PC-9 (cell line): Measurements from ENCODE around the gene USP49. TPM values are rescaled to one million over a fixed set of nuclear protein-coding genes. Genes with fewer than 3 reads are reported as not detected.
A peak's percentile ranks its signal among the peaks of the same experiment; 100 is the strongest.

Experiments
- BruUV-seq: library from RNA; stranded (reverse); fragments of 400-500 nt; replicated peaks from 2 replicates; lab custom pipeline; 2021; lab: Mats Ljungman, UMichigan
- CTCF ChIA-PET: fragments of 300-600 bp; sonication (Branson Sonifier 250); formaldehyde crosslinking; loops from one replicate; lab custom pipeline; 2022; ENCODE audit warnings: antibody characterized with exemption; lab: Charles Lee
- POLR2A ChIA-PET: fragments of 300-600 bp; sonication (Branson Sonifier 250); formaldehyde crosslinking; loops from one replicate; lab custom pipeline; 2022; ENCODE audit warnings: antibody characterized with exemption; ENCODE audit not compliant: unreplicated experiment; lab: Charles Lee
- DNase-seq, 2 experiments: peaks; one replicate each; pipeline versions ENCODE4 v3.0.0 to v3.0.0-alpha.2; 2015 to 2022; ENCODE audit warnings: mixed read lengths in 1 of 2
- H2AFZ ChIP-seq: fragments of 200-600 bp; sonication (generic); 2 replicates; pipeline ENCODE4 v1.8.1; 2017; ENCODE audit warnings: antibody characterized with exemption
- H3F3A ChIP-seq: fragments of 200-600 bp; sonication (generic); 2 replicates; pipeline ENCODE4 v1.8.1; 2017; ENCODE audit warnings: antibody characterized with exemption, mild to moderate bottlenecking, low read depth; ENCODE audit not compliant: insufficient read depth
- H3K27ac ChIP-seq: fragments of 200-600 bp; sonication (generic); 2 replicates; pipeline ENCODE4 v1.6.1; 2016; ENCODE audit warnings: mixed run types
- H3K27me3 ChIP-seq: fragments of 200-600 bp; sonication (generic); 2 replicates; pipeline ENCODE4 v1.6.1; 2016; ENCODE audit warnings: low read depth, mixed run types; ENCODE audit not compliant: insufficient read depth
- H3K36me3 ChIP-seq: fragments of 200-600 bp; sonication (generic); 2 replicates; pipeline ENCODE4 v1.6.1; 2016; ENCODE audit warnings: low read depth, mixed run types
- H3K4me1 ChIP-seq: fragments of 200-600 bp; sonication (generic); replicated peaks from 2 replicates; pipeline ENCODE4 v1.6.1; 2016; ENCODE audit warnings: mixed run types; ENCODE audit not compliant: insufficient read depth
- H3K4me2 ChIP-seq: fragments of 200-600 bp; sonication (generic); 2 replicates; pipeline ENCODE4 v1.6.1; 2017; ENCODE audit warnings: mixed run types
- H3K4me3 ChIP-seq: fragments of 200-600 bp; sonication (generic); 2 replicates; pipeline ENCODE4 v1.6.1; 2016; ENCODE audit warnings: mixed run types
- H3K79me2 ChIP-seq: fragments of 200-600 bp; sonication (generic); 2 replicates; pipeline ENCODE4 v1.6.1; 2017; ENCODE audit warnings: low read depth, mixed run types
- H3K9me2 ChIP-seq: fragments of 200-600 bp; sonication (generic); 2 replicates; pipeline ENCODE4 v1.8.1; 2017; ENCODE audit warnings: mild to moderate bottlenecking; ENCODE audit not compliant: insufficient read depth
- H3K9me3 ChIP-seq: fragments of 200-600 bp; sonication (generic); 2 replicates; pipeline ENCODE4 v1.8.1; 2016; ENCODE audit warnings: low read depth; ENCODE audit not compliant: insufficient read depth
- H4K20me1 ChIP-seq: fragments of 200-600 bp; sonication (generic); 2 replicates; pipeline ENCODE4 v1.8.1; 2017; ENCODE audit not compliant: insufficient read depth
- EZH2 ChIP-seq: fragments of 200-600 bp; sonication (generic); IDR thresholded peaks from 2 replicates; pipeline ENCODE4 v1.8.0; 2017; ENCODE audit warnings: antibody characterized with exemption, low read depth
- intact Hi-C: fragments of 100-400 bp; cut with micrococcal nuclease; formaldehyde crosslinking; loops from one replicate; pipeline ENCODE4 v1.10.0; 2022; ENCODE audit not compliant: unreplicated experiment
- total RNA-seq: library from RNA; stranded (reverse); gene quantifications from 2 replicates; pipeline ENCODE4 v1.2.3, GENCODE V29; 2021
- TF ChIP-seq, protein P1 (sequence below): fragments of 200-600 bp; sonication (generic); conservative IDR thresholded peaks from 2 replicates; pipeline ENCODE4 v1.6.1; 2017; ENCODE audit warnings: mixed run types, antibody characterized with exemption, mild to moderate bottlenecking, moderate library complexity

Gene USP49
- total RNA-seq, 1 experiment from 2014 or later, result 10.9 TPM

DNA sequence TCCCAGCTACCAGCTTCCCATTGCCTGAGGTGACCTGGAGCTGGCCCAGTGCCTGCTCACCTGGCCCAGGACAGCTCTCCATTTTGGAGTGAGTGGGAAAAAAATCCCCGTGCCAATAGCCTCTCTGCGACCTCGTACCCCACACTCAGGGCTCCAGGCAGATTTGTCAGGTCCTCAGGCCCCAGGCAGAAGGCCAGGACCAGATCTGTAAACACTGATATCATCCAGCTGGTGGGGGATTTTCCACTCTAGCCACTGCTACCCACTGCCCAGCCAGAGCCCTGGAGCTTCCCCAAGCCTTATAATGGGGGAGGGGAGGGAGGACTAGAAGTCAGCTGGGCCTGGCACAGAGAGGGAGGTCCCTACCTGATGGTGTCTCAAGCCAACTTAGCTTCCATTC, 146.6 kb downstream of the USP49 start:
- no peak overlapping the region for H3K4me2 ChIP-seq
- TF ChIP-seq, protein P1, sequence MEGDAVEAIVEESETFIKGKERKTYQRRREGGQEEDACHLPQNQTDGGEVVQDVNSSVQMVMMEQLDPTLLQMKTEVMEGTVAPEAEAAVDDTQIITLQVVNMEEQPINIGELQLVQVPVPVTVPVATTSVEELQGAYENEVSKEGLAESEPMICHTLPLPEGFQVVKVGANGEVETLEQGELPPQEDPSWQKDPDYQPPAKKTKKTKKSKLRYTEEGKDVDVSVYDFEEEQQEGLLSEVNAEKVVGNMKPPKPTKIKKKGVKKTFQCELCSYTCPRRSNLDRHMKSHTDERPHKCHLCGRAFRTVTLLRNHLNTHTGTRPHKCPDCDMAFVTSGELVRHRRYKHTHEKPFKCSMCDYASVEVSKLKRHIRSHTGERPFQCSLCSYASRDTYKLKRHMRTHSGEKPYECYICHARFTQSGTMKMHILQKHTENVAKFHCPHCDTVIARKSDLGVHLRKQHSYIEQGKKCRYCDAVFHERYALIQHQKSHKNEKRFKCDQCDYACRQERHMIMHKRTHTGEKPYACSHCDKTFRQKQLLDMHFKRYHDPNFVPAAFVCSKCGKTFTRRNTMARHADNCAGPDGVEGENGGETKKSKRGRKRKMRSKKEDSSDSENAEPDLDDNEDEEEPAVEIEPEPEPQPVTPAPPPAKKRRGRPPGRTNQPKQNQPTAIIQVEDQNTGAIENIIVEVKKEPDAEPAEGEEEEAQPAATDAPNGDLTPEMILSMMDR, result no peak
- TF ChIP-seq EZH2, result no peak
- H3K79me2 ChIP-seq, result no peaks in the 10 kb centered on the region
- intact Hi-C loops, result no loop called here
- no TSS peak for BruUV-seq
- H3K4me1 ChIP-seq, result peaks cover 18% of the 10 kb centered on the region
- H3K27me3 ChIP-seq, result no peaks in the 10 kb centered on the region
- DNase-seq, result no peak
- H4K20me1 ChIP-seq, result no peaks in the 10 kb centered on the region
- no peaks in the 10 kb centered on the region for H3K9me2 ChIP-seq
- no peak overlapping the region for H3K4me3 ChIP-seq
- no peak overlapping the region for H2AFZ ChIP-seq
- peaks cover 4% of the 10 kb centered on the region; the same call in 1 of the 2 replicates for H3F3A ChIP-seq
- H3K27ac ChIP-seq, result no peak overlapping the region
- CTCF ChIA-PET, result no interaction called here
- POLR2A ChIA-PET, result no interaction called here
- H3K36me3 ChIP-seq, result no peaks in the 10 kb centered on the region
- no peaks in the 10 kb centered on the region for H3K9me3 ChIP-seq

DNA sequence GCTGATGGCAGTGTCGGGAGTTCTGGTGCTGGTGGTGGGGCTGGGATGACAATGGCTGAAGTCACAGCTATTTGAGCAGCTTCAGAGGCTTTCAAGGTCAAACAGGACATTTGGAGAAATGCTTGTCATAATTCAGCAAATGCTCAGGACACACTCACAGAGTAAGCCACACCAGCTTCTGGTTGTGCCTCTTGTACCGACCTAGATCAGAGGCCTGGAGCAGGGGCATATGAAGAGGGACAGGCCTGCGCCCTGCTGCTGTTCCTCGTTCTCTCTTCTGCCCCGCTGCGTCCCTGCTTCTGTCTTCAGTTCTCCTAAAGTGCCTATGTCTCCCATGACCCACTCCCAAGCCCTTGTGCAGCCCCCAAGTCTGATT, 147.1 kb downstream of the USP49 start:
- intact Hi-C loops, result no loop called here
- Histone ChIP-seq H4K20me1 (no peaks in the 10 kb centered on the region), H3K79me2 (no peaks in the 10 kb centered on the region), H3K4me2 (no peak overlapping the region), H3K9me2 (no peaks in the 10 kb centered on the region), H3K4me1 (peaks cover 22% of the 10 kb centered on the region), H3K36me3 (no peaks in the 10 kb centered on the region), H2AFZ (no peak overlapping the region), H3K4me3 (no peak overlapping the region), H3K27ac (no peak overlapping the region), H3K27me3 (no peaks in the 10 kb centered on the region), H3K9me3 (no peaks in the 10 kb centered on the region), H3F3A (peaks cover 6% of the 10 kb centered on the region; the same call in 1 of the 2 replicates)
- ChIA-PET POLR2A (no interaction called here), CTCF (no interaction called here)
- no peak for TF ChIP-seq EZH2
- TF ChIP-seq, protein P1, result no peak
- no peak for DNase-seq
- no TSS peak for BruUV-seq

DNA sequence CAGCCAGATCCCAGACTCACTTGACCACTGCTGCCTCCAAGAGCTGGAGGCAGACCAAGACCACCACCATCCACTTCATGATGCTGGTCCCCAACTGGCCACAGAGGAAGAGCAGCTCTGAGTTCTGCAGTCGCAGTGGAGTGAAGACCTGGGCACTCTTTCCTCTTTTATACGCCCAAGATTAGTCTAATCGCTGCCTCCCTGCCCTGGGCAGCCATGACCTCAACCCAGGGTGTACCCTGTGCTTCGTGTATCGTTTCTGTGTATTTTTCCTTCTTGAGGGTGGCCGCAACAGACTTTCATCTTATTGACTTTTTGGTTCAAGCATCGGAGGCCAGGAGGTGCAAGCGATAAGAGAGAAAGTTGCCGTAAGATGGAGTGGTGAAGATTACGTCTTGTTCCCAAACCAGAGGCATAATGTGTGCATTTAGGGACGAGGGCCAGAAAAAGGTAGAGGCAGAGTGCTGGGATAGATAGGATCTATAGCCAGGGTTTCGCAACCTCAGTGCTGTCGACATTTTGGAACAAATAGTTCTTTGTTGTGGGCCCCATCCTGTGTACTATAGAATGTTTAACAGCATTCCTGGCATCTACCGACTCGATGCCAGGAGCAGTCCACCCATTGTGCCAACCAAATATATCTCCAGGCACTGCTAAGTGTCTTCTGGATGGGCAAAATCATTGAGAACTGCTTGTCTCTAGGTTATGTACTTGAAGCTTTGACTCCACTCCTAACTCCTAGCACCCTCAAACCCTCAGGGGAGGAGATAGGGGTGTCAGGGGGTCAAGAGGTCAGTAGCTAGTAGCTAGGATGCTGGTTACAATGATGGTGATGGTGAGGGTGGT, 147.7 kb downstream of the USP49 start, which contains the start of gene PGC:
Gene PGC, minus strand, starts transcription at position 142 of the 846 bp plus-strand sequence. Its CDS starts 63 bp downstream, at position 79.
- peak in 1 of 2 experiments; percentile 52 for DNase-seq
- Histone ChIP-seq H3K4me3 (no peak within 1 kb of the TSS), H3K36me3 (no peaks in the 10 kb centered on the region), H3K4me2 (no peak within 1 kb of the TSS), H3K79me2 (no peaks in the 10 kb centered on the region), H4K20me1 (no peaks in the 10 kb centered on the region), H3K27me3 (no peaks in the 10 kb centered on the region), H3K4me1 (peaks cover 28% of the 10 kb centered on the region), H3F3A (peaks cover 12% of the 10 kb centered on the region; the same call in 1 of the 2 replicates), H2AFZ (no peak within 1 kb of the TSS), H3K9me2 (no peaks in the 10 kb centered on the region), H3K9me3 (no peaks in the 10 kb centered on the region), H3K27ac (no peak within 1 kb of the TSS)
- TF ChIP-seq, protein P1, result no peak
- no peak for TF ChIP-seq EZH2
- ChIA-PET CTCF (no interaction called here), POLR2A (no interaction called here)
- no TSS peak for BruUV-seq
- intact Hi-C loops, result no loop called here
